Loucy (cell line): ENCODE data around the gene CACYBP.

Experiments used
- H2AFZ ChIP-seq: fragments of 200-600 bp; sonication (generic); 2 replicates; pipeline ENCODE4 v1.6.0; 2016; ENCODE audit warnings: antibody characterized with exemption, mild to moderate bottlenecking, low read length, moderate library complexity
- H3F3A ChIP-seq: fragments of 200-600 bp; 2 replicates; pipeline ENCODE4 v1.6.0; 2016; ENCODE audit warnings: antibody characterized with exemption, low read depth, mild to moderate bottlenecking
- H3K27me3 ChIP-seq: fragments of 200-600 bp; sonication (generic); 2 replicates; pipeline ENCODE4 v1.6.1; 2014; ENCODE audit warnings: low read length, mild to moderate bottlenecking; ENCODE audit not compliant: insufficient read depth, poor library complexity, severe bottlenecking
- H3K36me3 ChIP-seq: fragments of 200-600 bp; sonication (generic); 2 replicates; pipeline ENCODE4 v1.6.1; 2016; ENCODE audit warnings: low read length; ENCODE audit not compliant: insufficient read depth
- H3K4me1 ChIP-seq: fragments of 200-600 bp; sonication (generic); 2 replicates; pipeline ENCODE4 v1.5.1; 2014; ENCODE audit warnings: low read length, mild to moderate bottlenecking; ENCODE audit not compliant: insufficient read depth, poor library complexity, severe bottlenecking
- H3K4me2 ChIP-seq: fragments of 200-600 bp; sonication (generic); 2 replicates; pipeline ENCODE4 v1.6.0; 2014; ENCODE audit warnings: antibody characterized with exemption, low read length, low read depth, mild to moderate bottlenecking; ENCODE audit not compliant: poor library complexity, severe bottlenecking
- H3K4me3 ChIP-seq: fragments of 200-600 bp; sonication (generic); 2 replicates; pipeline ENCODE4 v1.5.1; 2014; ENCODE audit warnings: low read length, mild to moderate bottlenecking, mixed read lengths; ENCODE audit not compliant: poor library complexity, severe bottlenecking
- H3K79me2 ChIP-seq: fragments of 200-600 bp; sonication (generic); 2 replicates; pipeline ENCODE4 v1.6.1; 2014; ENCODE audit warnings: low read length; ENCODE audit not compliant: insufficient read depth
- H3K9ac ChIP-seq: fragments of 200-600 bp; sonication (generic); 2 replicates; pipeline ENCODE4 v1.6.0; 2014; ENCODE audit warnings: mild to moderate bottlenecking, low read depth, low read length, moderate library complexity; ENCODE audit not compliant: poor library complexity, severe bottlenecking
- H3K9me2 ChIP-seq: fragments of 200-600 bp; sonication (generic); replicated peaks from 2 replicates; pipeline ENCODE4 v1.6.1; 2016; ENCODE audit warnings: low read depth, low read length, mixed read lengths
- H3K9me3 ChIP-seq: fragments of 200-600 bp; sonication (generic); 2 replicates; pipeline ENCODE4 v1.6.1; 2014; ENCODE audit warnings: mild to moderate bottlenecking, antibody characterized with exemption, low read length, low read depth; ENCODE audit not compliant: insufficient read depth
- H4K20me1 ChIP-seq: fragments of 200-600 bp; sonication (generic); 2 replicates; pipeline ENCODE4 v1.6.0; 2014; ENCODE audit warnings: antibody characterized with exemption, low read length, mild to moderate bottlenecking; ENCODE audit not compliant: insufficient read depth, poor library complexity, severe bottlenecking
- EZH2phosphoT487 ChIP-seq: fragments of 200-600 bp; IDR thresholded peaks from 2 replicates; pipeline ENCODE4 v1.6.1; 2018; ENCODE audit warnings: antibody characterized with exemption, mild to moderate bottlenecking, moderate library complexity, borderline replicate concordance
- TF ChIP-seq, protein P1 (sequence below): fragments of 200-600 bp; sonication (generic); conservative IDR thresholded peaks from 2 replicates; pipeline ENCODE4 v1.5.1; 2014; ENCODE audit warnings: mild to moderate bottlenecking, antibody characterized with exemption, low read length

Gene CACYBP

GRCh38 chr1:174957829-174958228 lies 41.9 kb upstream of the CACYBP start:
- Histone ChIP-seq H3K4me3 (no peak overlapping the region), H3K4me2 (no peak overlapping the region), H4K20me1 (no peaks in the 10 kb centered on the region), H3K9ac (no peak overlapping the region), H3K27me3 (no peaks in the 10 kb centered on the region), H3K4me1 (no peaks in the 10 kb centered on the region), H3K9me3 (no peaks in the 10 kb centered on the region), H3F3A (no peaks in the 10 kb centered on the region), H2AFZ (no peak overlapping the region), H3K36me3 (peaks cover 4% of the 10 kb centered on the region; the same call in 1 of the 2 replicates), H3K79me2 (no peaks in the 10 kb centered on the region), H3K9me2 (no peaks in the 10 kb centered on the region)
- TF ChIP-seq EZH2phosphoT487, result no peak
- TF ChIP-seq, protein P1, sequence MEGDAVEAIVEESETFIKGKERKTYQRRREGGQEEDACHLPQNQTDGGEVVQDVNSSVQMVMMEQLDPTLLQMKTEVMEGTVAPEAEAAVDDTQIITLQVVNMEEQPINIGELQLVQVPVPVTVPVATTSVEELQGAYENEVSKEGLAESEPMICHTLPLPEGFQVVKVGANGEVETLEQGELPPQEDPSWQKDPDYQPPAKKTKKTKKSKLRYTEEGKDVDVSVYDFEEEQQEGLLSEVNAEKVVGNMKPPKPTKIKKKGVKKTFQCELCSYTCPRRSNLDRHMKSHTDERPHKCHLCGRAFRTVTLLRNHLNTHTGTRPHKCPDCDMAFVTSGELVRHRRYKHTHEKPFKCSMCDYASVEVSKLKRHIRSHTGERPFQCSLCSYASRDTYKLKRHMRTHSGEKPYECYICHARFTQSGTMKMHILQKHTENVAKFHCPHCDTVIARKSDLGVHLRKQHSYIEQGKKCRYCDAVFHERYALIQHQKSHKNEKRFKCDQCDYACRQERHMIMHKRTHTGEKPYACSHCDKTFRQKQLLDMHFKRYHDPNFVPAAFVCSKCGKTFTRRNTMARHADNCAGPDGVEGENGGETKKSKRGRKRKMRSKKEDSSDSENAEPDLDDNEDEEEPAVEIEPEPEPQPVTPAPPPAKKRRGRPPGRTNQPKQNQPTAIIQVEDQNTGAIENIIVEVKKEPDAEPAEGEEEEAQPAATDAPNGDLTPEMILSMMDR, result no peak

- H3F3A ChIP-seq, result no peaks in the 10 kb centered on the region; the same call in 1 of the 2 replicates
- no peaks in the 10 kb centered on the region for H3K9me2 ChIP-seq
- H3K79me2 ChIP-seq, result no peaks in the 10 kb centered on the region
- H3K36me3 ChIP-seq, result peaks cover 4% of the 10 kb centered on the region; the same call in 1 of the 2 replicates
- H3K4me3 ChIP-seq, result no peak overlapping the region
- no peak overlapping the region for H3K9ac ChIP-seq
- H4K20me1 ChIP-seq, result no peaks in the 10 kb centered on the region
- H2AFZ ChIP-seq, result no peak overlapping the region
- H3K4me2 ChIP-seq, result no peak overlapping the region
- TF ChIP-seq, protein P1, result no peak
- no peak for TF ChIP-seq EZH2phosphoT487
- no peaks in the 10 kb centered on the region for H3K9me3 ChIP-seq
- H3K4me1 ChIP-seq, result peaks cover 3% of the 10 kb centered on the region
- no peaks in the 10 kb centered on the region for H3K27me3 ChIP-seq
These were observed 41.4 kb upstream of the CACYBP start for GRCh38 chr1:174958396-174958795.

GRCh38 chr1:174960362-174960761 lies 39.4 kb upstream of the CACYBP start:
- H3K4me1 ChIP-seq, result peaks cover 21% of the 10 kb centered on the region
- H2AFZ ChIP-seq, result no peak overlapping the region
- no peaks in the 10 kb centered on the region for H3K9me2 ChIP-seq
- no peaks in the 10 kb centered on the region; the same call in 1 of the 2 replicates for H3F3A ChIP-seq
- H3K4me3 ChIP-seq, result no peak overlapping the region
- H3K27me3 ChIP-seq, result no peaks in the 10 kb centered on the region
- TF ChIP-seq EZH2phosphoT487, result no peak
- TF ChIP-seq, protein P1, result no peak
- no peaks in the 10 kb centered on the region for H3K79me2 ChIP-seq
- H3K36me3 ChIP-seq, result peaks cover 4% of the 10 kb centered on the region; the same call in 1 of the 2 replicates
- no peak overlapping the region for H3K9ac ChIP-seq
- H3K4me2 ChIP-seq, result no peak overlapping the region
- no peaks in the 10 kb centered on the region for H4K20me1 ChIP-seq
- no peaks in the 10 kb centered on the region for H3K9me3 ChIP-seq
